Fibroblast of skin of right biceps (primary cell): ENCODE results near the gene TMCC1.
A peak's percentile ranks its signal among the peaks of the same experiment; 100 is the strongest.

Source experiments
- DNase-seq: peaks from one replicate; pipeline ENCODE4 v3.0.0-alpha.2; 2013

TMCC1 gene

GRCh38 chr3:129831942-129832341, 61.6 kb downstream of the TMCC1 start:
- DNase-seq: peak; percentile 14

GRCh38 chr3:129831503-129831902, 62.0 kb downstream of the TMCC1 start:
- DNase-seq: no peak

DNA sequence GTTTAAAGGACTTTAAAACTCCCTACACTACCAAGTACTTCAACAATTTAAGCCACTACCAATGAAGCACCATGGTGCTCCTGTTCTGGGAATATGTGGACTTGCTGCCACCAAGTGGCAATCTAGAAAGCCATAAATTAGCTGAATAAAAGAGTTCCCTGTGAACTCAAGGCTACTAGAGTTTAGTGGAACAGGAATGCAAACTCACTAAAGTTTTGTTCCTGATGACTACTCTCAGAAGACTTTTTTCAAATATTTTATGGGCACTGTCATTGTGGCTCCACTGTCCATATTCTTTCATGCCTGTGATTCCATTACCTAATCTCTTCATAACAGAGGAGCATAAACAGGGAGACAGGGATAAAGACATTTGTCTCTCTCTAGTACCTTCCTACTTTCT, 63.9 kb downstream of the TMCC1 start:
- peak; percentile 93 for DNase-seq

- no peak for DNase-seq
Observed at GRCh38 chr3:129827765-129828164, 65.7 kb downstream of the TMCC1 start.

DNA sequence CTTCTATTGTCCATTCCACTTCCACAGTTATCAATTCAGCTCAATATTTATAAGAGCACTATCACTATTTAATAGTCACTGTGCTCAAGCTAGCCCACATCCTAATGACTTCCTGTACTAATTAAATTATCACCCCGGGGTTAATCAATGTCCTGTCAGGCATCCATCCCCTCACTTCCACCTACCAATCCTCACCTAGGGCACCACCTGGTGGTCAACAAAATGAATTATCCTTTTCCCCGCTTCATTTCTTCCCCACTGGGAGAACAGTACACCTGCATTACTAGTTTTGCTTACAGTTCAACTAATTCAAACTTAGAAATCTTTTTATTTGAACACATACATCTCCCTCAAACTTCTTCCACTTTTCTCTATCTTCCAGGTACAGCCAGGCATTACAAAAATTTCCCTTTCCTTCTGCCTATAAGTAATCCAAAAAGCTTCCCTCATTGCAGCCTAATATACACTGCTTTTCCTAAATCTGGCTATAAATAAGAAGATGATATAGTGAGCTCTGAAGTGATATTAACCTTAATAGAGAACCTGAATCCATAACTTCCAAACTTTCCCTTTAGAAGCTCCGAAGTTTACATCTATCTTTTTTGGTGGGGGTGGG, 68.5 kb downstream of the TMCC1 start:
- DNase-seq: peak; percentile 43

DNA sequence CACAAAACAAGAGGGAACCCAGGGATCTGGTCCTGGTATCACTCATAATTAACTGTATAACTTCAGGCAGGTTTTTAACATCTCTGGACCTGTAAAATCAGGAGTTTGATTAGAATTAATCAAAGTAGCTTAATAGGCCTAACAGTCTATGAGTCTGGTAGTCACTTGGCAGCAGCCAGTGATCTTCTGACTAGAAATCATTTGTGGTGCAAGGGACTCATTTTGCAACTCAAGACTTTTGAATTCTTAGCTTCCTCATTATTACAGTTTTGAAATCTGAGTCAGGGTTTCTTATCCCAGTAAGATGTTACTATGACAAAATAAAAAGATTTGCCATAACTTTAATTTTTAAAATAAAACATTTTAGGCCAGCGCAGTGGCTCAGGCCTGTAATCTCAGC, 70.8 kb downstream of the TMCC1 start:
- peak; percentile 26 for DNase-seq

- no peak for DNase-seq
Observed at GRCh38 chr3:129822241-129822640, 71.3 kb downstream of the TMCC1 start.

DNA sequence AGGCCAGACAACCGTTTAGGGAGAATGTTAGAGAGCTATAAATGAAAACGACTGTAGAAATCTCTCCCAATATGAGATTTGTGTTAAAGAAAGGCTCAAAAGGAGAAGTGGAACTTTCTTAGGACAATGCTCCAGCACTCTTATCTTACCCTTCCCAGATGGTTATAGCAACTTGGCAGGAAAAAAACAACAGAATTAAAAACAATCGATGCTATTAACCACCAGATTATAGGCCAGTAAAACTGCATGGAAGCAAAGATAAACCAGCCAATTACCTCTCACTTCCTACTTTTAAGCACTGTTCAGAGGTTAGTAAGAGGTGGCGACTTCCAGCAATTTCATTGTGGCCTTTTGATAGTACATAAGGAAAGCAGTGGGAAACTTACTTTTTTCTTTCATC, 72.9 kb downstream of the TMCC1 start:
- DNase-seq: no peak

DNA sequence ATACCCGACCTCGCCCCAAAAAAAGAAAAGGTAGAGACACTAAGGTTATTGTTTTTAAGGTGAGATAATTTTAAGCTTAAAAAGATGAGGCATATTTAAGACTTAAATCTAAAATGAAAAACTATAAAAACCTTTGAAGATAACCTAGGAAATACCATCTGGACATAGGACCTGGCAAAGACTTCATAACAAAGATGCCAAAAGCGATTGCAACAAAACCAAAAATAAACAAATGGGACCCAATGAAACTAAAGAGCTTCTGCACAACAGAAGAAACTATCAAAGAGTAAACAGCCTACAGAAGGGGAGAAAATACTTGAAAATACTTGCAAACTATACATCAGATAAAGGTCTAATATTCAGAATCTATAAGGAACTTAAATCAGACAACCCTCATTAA, 80.9 kb downstream of the TMCC1 start:
- no peak for DNase-seq

- no peak for DNase-seq
Observed at GRCh38 chr3:129809297-129809696, 84.2 kb downstream of the TMCC1 start.

DNA sequence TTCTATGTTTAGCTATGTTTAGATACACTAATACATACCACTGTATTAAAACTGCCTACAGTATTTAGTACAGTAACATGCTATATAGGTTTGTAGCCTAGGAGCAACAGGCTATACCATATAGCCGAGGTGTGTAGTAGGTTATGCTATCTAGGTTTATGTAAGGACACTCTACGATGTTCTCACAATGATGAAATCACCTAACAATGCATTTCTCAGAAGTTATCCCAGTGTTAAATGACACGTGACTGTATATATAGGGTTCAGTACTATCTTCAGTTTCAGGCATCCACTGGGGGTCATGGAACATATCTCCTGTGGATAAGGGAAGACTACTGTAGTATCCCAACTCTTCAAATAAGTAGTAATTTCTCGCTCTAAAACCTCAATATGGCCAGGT, 97.4 kb downstream of the TMCC1 start:
- no peak for DNase-seq

DNA sequence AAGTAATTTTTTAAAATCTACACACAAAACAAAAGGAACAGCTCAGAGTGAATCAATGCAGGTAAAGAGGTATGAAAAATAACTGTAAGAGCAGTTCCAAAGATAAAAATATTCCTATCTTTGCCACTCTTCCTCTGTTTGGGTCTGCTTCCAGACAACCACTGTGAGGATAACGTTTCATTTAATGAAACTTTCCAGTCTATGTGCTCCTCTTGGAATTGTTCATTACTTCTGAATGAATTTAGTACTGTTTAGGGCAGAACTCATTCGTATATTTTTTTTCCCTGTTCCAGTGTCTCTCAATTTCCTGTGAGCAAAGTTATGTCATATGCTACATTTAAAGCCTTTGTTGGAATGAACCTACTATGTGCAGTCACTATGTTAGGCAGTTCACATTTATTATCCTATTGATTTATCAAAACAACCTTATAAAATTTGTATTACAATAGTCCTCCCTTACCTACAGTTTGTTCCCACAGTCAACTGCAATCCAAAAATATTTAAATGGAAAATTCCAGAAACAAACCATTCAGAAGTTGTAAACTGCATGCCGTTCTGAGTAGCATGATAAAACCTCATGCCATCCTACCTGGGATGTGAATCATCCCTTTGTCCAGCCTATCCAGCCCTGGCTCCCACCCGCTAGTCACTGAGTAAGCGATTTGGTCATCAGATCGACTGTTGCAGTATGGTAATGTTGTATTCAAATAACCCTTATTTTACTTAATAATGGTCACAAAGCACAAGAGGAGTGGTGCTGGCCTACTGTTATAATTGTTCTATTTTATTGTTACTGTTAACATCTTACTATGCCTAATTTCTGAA, 98.1 kb downstream of the TMCC1 start:
- peak; percentile 33 for DNase-seq

- peak; percentile 10 for DNase-seq
Observed at GRCh38 chr3:129794311-129795185, 99.0 kb downstream of the TMCC1 start.

DNA sequence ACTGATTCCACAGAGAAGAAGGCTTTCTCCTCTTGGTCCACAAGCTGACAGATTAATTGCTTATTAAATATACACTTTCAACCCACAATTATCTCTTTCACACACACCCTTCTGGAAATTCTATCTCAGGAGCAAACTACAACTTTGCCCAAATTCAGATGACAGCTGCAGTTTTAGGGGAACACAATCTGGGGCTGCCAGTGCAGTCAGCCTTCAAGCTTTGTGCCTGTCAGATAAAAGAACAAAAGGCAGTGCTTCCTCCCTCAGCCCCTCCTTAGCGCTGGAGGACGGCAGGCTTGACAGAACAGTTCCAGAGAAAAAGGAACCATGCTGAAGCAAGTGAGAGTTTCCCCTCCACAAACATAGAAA, 99.6 kb downstream of the TMCC1 start:
- DNase-seq: no peak

DNA sequence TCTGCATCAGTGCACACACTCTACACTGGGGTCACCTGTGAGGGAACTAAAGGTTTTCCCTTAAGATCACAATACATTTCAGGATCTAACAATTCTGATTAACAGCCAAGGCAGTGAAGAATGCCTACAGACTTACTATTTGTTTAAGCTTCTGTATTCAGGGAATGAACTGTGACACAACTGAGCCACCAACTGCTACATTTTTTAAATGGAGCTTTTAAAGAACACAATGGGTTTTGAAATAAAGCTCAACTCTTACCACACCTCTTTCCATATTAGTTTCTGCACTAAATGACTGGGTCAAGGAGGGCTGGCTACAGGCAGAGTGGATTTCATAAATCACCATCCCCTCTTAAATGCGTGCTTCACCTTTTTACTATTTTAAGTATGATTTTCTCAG, 100.2 kb downstream of the TMCC1 start:
- DNase-seq: peak; percentile 2

- peak; percentile 34 for DNase-seq
Observed at GRCh38 chr3:129783470-129783869, 110.0 kb downstream of the TMCC1 start.

GRCh38 chr3:129778871-129779270, 114.6 kb downstream of the TMCC1 start:
- DNase-seq: no peak

GRCh38 chr3:129777806-129778205, 115.7 kb downstream of the TMCC1 start:
- no peak for DNase-seq

DNA sequence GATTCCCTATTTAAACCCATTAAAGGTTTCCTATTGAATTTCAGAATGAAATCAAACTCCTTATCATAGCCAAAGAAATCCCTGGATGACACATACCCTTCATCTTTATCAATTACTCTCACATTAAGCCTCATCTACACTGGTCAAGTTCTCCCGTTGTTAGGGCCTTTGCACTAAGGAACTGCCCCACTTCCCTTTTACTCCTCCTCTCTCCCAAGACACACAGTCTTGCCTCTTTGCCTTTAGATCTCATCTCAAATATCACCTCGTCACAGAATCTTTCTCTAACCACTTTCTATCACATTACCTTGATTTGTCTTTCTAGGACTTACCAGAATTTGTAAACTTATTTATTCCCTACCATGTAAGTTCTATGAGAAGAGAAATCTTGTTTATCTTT, 117.6 kb downstream of the TMCC1 start:
- DNase-seq: no peak

GRCh38 chr3:129773691-129774663, 119.5 kb downstream of the TMCC1 start:
- DNase-seq: no peak

- DNase-seq: no peak
Observed at GRCh38 chr3:129770604-129771003, 122.9 kb downstream of the TMCC1 start.

DNA sequence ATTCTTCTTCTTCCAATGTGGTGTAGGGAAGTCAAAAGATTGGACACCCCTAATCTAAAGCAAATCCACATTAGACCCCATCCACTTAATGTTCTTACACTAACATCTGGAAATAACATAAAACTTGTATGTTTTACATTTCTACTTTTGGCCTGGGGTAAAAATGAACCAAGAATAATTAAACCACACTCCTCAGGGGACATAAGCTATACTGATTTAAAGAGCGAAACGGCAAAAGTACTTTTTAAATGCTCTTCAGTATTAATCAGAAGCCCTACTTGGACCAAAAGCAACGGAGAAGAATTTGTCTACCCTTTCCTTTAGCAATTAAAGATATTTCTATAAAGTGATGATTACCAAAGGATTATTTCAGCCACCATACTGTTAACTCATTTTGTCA, 123.9 kb downstream of the TMCC1 start:
- no peak for DNase-seq
